SKM-1 (cell line): ENCODE measurements around the gene CDK13.
A peak's percentile ranks its signal among the peaks of the same experiment; 100 is the strongest.

Experiments
- DNase-seq: peaks from one replicate; lab custom pipeline; 2025; ENCODE audit not compliant: unreplicated experiment; lab: John Stamatoyannopoulos, UW

The CDK13 gene

DNA sequence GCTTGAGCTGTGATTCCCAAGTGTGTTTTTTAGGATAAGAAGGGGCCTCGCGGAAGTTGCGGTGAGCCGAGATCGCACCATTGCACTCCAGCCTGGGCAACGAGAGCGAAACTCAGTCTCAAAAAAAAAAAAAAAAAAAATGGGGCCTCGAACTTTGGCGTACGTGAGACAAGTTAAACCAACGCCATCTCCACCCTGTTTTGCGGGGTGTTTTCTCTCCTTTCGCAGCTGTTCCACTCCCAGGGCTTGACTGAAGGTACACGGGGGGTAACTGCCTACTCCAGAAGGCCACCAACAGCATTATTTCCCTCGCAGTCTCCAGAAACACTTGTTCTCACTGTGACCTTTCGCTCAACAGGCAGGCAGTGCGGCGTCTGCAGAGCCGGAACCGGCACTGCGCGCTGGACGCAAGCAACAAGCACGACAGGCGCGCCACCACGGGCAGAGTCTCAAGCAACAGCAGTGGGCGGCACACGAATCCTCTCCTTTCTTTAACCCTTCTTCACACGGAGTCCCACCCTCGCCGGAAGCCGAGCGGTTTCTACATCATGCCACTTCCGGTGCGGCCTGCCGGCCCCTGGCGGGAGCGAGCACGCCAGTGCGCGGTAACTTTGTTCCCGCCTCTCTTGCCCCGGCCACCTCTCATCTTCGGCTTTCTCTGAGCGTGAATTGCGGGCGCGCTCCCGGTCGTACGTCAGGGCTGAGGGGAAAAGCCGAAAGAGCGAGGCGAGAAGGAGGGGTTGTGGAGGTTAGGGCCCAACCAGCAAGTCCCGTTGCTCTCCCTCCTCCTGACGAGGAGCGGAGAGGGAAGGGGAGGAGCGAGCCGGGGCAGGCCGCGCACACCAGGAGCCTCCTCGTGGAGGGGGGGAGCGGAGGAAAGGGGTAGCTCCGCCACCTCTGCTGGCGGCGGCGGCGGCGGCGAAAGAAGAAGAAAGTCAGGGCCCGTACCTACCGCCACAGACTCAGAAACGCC, 814 bp upstream of the CDK13 start:
- DNase-seq = peak; percentile 96

DNA sequence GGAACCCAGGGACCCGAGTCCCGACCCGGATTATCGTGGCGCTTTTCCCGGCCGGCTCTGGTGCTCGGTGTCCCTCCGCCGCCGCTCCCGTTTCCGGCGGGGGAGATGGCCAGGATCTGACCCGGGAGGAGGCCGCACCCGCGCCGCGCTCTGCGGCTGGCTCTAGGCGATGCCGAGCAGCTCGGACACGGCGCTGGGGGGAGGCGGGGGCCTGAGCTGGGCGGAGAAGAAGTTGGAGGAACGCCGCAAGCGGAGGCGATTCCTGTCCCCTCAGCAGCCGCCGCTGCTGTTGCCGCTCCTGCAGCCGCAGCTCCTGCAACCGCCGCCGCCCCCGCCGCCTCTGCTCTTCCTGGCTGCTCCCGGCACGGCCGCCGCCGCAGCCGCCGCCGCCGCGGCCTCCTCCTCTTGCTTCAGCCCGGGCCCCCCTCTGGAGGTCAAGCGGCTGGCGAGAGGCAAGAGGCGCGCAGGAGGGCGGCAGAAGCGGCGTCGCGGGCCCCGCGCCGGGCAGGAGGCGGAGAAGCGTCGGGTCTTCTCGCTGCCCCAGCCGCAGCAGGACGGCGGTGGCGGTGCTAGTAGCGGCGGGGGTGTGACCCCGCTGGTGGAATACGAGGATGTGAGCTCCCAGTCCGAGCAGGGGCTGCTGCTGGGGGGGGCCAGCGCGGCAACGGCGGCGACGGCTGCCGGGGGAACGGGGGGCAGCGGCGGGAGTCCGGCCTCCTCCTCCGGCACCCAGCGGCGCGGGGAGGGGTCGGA, 593 bp downstream of the CDK13 start:
- no peak for DNase-seq

DNA sequence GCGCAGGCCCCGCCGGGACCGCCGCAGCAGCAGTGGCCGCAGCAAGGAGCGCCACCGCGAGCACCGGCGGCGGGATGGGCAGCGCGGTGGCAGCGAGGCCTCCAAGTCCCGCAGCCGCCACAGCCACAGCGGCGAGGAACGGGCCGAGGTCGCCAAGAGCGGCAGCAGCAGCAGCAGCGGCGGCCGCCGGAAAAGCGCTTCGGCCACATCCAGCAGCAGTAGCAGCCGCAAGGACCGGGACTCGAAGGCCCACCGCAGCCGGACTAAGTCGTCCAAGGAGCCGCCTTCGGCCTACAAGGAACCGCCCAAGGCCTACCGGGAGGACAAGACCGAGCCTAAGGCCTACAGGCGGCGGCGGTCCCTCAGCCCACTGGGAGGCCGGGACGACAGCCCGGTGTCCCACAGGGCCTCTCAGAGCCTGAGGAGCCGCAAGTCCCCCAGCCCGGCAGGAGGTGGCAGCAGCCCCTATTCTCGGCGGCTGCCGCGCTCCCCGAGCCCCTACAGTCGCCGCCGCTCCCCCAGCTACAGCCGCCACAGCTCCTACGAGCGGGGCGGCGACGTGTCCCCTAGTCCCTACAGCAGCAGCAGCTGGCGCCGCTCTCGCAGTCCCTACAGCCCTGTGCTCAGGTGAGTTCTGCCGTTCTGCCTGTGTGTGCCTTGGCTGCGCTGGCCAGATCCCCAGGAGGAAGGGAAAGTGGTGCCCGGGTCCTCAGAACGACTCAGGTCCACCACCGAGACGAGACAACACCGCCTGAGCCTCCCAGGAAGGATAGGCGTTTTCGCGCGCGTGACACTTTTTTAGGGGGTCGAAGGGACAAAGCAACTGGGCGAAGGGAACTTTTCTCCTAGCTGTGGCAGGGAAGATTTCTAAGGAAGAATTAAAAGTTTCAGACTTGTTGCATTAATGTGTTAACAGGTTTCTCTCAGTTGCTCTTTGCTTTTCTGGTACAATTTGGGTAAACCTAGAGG, 1.5 kb downstream of the CDK13 start:
- no peak for DNase-seq

DNA sequence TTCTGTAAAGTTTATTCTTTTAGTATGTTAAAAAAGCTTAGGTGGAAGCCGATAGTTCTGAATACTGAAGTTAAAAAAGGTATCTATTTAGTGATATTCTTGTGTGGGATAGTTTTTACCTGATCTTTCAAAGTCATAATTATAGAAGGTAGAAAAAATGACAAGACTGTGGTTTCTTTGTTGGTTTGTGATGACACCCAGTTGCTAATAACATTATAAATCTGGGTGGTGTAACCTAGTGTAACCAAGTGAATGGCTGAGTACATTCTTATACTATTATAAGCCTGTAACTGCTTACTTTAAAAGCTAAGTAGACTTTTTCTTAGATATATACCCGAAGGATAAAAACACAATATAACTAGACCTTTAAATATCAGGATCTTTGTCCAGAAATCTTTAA, 2.3 kb downstream of the CDK13 start:
- no peak for DNase-seq

DNA sequence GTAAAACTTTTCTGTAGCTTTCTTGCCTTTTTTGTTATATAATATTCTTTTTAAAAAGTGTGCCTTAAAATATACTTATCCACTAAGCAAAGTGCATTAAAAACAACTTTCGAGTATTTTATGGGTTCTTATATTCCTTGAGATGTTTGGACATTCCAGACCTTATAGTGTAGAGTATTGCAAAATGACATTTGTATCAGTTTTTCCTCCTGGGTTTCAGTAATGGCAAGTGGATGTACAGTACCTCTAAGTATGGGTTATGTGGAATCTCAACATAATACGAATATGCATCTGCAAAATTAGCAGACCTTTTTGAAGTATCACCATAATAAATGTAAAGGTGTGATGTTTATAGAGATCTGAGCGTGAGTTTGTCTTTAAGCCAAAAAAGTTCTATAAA, 2.7 kb downstream of the CDK13 start:
- no peak for DNase-seq

DNA sequence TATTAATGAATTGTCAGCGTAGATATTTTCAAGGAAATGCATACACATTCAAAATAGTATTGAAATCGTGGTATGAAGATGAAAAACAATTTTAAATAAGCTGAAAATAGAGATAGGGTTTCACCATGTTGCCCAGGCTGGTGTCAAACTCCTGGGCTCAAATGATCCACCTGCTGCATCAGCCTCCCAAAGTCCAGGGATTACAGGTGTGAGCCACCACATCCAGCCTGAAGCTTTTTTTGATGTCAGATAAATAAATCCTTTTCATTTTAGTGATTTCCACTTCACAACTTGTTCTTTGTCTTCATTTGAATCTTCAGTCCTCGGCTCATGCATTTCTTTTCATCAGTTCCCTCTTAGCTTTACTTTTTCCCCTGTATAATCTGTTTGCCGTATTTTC, 4.6 kb downstream of the CDK13 start:
- no peak for DNase-seq

DNA sequence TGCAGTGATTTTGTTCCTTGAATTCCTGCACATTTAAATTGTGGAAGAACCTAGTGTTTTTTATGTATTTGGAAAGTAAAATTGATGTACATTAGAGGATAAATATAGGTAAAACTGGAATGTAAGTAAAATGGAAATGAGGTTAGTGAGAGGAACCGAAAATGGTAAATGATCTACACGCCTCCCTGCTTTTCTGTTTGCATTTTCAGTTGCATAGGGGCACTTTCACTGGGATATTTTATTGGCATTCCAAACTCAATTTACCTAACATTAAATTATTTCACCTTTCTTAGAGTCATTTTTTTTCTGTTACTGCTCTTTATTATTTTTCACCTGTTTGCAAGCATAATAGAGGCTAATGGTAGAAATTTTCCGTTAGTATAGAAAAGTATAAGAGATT, 8.0 kb downstream of the CDK13 start:
- no peak for DNase-seq

DNA sequence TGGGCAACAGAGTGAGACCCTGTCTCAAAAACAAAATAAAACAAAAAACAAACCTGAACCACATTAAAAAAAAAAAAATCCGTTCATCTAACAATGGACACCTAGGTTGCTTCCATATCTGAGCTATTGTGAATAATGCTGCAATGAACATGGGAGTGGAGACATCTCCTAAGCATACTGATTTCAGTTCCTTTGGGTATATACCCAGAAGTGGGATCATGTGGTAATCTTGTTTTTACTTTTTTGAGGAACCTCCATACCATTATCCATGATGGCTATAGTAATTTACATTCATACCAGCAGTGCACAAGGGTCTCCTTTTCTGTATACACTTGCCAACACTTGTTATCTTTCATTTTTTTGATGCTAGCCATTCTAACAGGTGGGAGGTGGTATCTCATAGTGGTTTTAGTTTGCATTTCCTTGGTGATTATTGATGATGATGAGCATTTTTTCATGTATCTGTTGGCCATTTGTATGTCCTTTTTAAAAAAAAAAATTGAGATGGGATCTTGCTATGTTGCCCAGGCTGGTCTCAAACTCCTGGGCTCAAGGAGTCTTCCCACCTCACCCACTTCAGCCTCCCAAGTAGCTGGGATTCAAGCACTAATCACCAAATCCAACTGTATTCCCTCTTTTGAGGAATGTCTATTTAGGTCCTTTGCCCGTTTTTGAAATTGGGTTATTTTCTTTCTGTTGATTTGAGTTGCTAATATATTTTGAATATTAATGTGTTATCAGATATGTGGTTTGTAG, 17.5 kb downstream of the CDK13 start:
- no peak for DNase-seq

DNA sequence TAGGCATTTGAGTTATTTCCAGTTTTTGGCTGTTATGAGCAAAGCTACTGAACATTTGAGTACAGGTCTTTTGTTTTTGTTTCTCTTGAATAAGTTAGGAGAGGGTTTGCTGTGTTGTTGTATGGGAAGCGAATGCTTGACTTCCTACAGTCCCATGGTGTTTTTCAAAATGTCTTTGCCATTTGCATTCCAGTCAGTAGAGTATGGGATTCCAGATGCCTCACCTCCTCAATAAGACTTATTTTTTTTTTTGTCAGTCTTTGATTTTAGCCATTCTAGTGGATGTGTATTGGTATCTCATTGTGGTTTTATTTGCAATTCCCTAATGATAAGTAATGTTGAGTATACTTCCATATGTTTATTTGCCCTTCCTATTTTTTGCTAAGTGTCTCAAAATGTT, 19.4 kb downstream of the CDK13 start:
- no peak for DNase-seq

DNA sequence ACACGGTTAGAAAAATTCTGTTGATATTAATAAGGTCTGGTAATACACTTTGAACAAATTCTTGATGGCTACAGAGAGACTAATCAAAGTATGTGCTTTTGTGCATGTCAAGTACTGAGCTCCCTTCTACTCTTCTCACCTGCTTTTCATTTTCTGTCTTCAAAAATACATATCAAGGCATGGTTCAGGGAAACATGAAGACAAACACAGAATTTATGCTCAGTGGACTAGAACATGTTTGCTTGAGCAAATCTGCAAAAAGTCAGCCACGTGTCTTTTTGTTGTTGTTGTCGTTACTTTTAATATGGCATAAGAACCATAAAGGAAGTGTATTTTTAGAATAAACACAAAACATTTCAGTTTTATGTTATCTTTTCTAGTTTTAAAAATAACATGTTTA, 21.9 kb downstream of the CDK13 start:
- no peak for DNase-seq

DNA sequence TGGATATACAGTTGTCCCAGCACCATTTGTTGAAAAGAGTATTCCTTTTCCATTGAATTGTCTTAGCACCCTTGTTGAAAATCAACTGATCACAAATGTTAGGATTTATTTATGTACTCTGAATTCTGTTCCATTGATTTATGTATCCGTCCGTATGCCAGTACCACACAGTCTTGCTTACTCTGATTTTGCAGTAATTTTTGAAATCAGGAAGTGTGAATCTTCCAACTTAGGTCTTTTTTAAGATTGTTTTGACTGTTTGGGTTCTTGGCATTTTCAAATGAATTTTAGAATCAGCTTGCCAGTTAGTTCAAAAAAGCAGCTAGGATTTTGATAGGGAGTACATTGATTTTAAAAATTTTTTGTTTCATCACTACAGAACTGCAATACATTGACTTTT, 23.7 kb downstream of the CDK13 start:
- no peak for DNase-seq

GRCh38 chr7:39978230-39978934, 28.3 kb downstream of the CDK13 start:
- no peak for DNase-seq

DNA sequence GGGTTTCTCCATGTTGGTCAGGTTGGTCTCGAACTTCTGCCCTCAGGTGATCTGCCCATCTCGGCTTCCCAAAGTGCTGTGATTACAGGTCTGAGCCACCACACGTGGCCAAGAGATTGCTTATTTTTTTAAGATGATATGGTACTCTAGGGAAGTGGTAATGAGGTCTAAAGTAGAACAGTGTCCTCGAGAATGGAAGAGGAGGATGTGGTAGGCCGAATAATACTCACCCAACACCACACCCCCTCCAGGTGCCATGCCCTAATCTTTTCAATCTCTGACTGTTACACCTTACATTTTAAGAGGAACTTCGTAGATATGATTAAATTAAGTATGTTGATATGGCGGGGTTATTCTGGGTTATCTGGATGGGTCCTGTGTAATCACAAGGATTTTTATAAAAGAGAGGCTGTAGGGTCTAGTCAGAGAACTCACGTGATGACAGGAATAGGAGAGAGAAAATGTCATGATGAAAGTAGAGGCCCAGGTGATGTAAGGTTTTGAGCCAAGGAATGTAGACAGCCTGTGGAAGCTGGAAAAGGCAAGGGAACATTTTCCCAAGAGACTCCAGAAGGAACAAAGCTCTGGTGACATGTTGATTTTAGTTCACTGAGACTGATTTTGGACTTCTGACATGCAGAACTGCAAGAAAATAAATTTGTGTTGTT, 29.5 kb downstream of the CDK13 start:
- no peak for DNase-seq

DNA sequence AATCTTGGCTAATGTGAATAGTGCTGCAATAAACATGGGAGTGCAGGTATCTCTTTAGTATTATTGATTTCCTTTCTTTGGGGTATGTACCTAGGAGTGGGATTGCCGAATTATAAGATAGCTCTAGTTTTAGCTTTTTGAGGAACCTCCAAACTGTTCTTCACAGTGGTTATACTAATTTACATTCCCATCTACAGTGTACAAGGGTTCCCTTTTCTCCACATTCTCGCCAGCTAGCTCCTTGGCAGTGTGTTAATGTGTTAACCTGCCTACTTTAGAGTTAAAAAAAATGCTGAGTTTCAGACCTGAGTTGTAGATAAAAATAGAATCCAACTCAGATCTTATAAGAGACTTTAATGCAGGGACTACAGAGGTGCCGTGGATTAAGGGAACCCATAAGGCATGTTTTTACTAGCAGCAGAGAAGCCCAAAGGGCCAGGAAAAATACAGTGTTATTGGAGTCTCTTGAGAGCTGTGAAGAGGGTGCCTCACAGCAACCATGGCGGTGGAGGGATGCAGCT, 35.4 kb downstream of the CDK13 start:
- DNase-seq = no peak

- no peak for DNase-seq
Measured at GRCh38 chr7:39987641-39988347, 37.7 kb downstream of the CDK13 start.

GRCh38 chr7:40000734-40001315, 50.8 kb downstream of the CDK13 start:
- DNase-seq = no peak

- DNase-seq = no peak
Measured at GRCh38 chr7:40001649-40002048, 51.6 kb downstream of the CDK13 start.

- no peak for DNase-seq
Measured at GRCh38 chr7:40003597-40003996, 53.5 kb downstream of the CDK13 start.
